OCI-M1 (cell line): ENCODE results near the gene SPRN.
"Not testable (repeated sequence)": the region's sequence is repeated elsewhere in the genome, so short reads cannot be mapped to it uniquely, and the experiment has no call there.

ENCODE experiments used
- DNase-seq: peaks from one replicate; lab custom pipeline; 2025; lab: John Stamatoyannopoulos, UW

SPRN gene

DNA sequence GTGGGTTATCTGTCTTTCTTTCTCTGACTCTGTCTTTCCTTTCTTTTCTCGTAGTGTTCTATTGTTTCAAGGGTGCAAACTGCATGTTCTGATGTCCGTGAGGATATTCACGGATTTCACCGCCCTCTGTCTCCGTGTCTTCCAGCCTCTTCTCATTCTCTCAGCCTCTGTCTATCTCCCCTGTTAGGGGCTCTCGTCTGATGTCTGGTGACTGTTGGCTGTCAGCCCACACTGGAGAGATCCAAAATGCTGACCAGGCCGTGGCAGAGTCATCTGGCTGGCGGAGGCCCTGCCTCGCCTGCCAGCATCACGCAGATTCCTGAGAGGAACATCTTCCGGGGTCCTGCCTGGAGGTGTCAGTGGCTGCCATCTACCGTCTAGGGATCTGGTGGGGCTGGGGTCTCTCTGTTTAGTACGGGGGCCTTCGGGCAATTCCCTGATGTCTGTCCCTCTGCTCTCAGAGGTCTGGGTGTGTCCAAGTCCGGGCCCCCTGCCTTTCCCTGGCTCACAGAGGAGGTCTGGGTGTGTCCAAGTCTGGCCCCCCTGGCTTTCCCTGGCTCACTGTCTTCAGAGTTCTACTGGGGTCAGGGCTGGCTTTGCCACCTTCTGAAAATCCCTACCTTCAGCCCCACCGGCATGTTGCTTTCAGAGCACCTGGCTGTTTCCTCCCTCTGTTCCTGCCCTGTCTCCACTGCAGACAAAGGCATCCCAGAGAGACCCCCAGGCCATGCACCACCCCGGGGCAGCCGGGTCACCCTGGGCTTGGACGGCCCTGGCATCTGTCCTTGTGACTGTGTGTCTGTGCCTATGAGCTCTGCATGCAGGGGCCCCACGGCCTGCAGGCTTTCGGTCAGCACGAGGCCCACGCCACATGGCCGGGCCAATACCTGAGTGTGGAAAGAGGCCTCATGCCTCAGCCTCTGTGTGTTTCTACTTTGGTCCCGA lies 15.4 kb upstream of the SPRN start:
- no peak for DNase-seq

DNA sequence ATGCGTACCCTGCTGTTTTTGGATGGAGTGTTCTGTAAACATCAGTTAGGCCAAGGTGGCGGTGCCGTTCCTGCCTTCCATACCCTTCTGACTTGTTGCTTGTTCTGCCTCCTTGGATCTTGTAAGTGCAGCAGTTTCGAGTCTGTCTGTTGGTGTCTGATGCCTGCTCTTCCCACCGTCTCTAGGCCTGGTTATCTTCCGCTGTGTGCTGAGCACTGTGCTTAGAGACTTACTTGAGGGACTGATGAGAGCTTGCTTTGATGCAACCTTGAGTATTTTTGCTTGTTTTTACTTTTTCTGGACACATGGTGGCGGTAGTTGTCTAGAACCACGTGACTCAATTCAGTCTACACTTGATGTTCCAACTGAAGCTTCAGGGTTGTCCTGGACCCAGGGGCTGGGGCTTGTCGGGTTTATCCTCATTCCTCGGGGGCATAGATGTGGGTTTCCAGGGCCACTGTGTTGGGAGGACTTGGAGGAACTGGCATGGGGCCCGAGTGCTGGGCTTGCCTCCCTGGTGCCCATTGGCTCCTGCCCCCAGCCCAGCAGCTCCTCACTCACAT lies 14.4 kb upstream of the SPRN start:
- DNase-seq, result peak; percentile 81

DNA sequence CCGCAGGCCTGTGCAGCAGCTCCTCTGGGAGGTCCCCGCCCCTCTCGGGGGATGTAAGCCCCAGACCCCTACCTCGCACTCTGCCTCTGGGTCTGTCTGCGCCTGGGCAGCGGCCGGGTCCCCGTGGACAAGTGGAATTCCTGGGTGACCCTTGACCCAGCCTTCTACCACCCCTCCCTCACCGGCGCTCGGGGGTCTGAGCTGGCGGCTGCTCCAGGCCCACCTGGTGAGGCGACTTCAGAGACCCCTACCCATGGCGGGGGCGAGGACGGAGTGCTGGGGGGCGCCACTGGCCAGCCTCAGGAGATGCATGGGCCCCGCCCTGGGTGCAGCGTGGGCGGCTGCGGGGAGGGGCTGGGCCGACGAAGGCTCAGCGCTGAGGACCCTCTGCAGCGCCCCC lies 8.4 kb upstream of the SPRN start:
- DNase-seq, result not testable (repeated sequence)

DNA sequence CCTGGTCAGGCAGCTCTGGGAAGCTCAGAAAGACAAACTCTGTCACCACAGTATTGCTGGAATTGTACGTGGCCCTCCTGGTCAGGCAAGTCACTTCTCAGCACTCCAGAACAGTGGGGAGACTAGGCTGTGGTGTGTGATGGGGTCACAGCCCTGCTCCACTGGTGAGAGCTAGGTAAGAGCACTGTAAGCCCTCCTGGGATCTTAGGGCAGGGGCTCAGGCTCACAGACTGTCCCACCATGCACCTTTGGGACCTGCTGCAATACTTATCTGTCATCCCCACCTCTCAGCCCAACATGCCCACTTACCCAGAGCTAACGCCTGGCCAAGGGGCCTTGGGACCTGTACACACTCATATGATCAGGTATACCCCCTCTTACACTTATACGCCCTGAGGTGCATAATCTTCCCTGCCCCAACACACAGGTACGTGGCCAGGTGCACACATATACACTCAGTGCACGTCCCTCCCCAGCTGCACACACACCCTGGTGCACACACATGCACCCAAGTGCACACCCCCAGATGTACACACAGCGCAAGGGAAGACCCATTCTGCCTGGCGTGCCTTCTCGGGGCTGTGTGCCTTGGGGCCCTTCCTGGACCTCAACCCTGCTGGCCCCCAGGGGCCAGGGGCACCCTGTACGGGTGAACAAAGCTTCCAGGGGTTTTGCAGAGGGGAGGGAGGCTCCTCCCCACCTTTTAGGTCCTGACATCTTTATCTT lies 7.6 kb upstream of the SPRN start:
- DNase-seq, result not testable (repeated sequence)

DNA sequence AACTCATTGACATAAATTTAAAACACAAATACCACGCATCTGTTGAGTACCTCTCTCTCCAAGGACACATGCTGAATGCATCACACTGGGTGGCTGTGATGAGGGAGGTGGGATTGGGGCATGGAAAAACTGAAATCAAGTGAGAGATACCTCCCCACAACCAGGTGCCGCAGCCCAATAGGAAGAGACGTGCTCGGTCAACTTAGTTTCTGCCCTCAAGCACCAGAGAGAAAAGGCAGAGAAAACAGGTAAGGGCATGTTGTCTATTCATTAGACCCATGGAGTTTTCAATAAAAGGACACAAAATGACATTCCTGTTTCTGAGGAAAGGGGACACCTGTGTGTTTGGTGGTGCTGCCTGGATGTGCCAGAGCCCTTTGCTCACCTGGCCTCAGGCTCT lies 5.1 kb upstream of the SPRN start:
- DNase-seq, result not testable (repeated sequence)

DNA sequence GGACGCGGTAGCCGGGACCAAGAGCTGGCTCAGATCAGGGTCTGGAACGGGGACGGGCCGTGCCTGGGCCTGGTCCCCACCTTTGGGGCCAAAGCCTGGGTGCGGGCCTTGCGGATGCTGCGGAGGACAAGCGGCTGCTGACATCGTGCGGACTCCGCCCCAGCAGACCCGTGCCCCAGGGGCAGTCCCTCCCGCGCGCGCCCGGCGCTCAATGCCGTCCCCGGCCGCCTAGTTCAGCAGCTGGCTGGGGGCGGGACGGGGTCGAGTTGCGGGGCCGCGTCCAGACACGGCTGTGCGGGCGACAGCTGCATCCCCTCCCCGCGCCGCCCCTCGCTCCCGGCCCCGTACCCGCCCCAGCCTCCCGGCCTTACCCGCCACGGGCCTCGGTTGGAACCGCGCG lies 323 bp downstream of the SPRN start:
- DNase-seq, result not testable (repeated sequence)

DNA sequence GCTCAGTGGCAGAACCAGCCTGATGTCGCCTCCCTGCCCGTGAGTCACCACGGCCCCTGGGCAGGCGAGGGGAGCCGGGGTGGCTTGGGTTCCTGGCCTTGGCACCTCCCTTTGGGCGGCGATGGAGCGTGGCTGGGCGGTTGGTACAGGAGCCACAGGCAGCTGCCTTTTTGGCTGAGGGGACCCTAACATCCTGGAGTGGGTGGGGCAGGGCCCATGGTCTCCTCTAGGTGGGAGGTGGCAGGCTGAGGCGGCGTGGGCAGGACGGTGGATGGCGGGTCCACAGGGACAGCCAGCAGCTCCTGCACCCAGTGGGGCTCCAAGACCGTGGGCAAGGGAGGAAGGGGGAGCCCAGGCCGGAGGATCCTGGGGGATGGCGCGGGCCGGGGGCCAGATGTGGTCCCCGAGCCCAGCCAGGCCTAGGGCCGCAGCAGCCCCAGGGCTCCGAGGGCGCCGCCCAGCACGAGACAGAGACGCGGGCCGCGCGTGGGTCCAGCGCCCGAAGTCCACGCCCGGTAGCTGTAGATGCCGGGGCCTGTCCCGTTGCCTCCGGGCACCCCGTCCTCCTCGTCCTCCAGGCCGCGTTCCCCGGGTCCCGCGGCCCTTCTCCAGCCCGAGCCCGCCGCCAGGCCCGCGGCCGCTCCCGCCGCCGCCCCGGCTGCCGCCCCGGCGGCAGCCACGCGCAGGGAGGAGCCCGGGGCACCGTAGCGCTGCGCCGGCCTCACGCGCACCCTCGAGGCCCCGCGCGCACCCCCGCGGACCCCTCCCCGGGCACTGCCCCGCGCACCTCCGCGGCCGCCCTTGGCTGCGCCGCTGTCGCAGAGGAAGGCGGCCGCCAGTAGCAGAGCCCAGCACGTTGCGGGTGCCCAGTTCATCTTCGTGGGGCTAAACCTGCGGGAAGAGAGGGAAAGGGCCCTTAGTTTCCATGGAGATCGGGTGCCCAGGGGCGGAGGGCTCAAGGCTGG lies 1.3 kb downstream of the SPRN start:
- DNase-seq, result no peak

DNA sequence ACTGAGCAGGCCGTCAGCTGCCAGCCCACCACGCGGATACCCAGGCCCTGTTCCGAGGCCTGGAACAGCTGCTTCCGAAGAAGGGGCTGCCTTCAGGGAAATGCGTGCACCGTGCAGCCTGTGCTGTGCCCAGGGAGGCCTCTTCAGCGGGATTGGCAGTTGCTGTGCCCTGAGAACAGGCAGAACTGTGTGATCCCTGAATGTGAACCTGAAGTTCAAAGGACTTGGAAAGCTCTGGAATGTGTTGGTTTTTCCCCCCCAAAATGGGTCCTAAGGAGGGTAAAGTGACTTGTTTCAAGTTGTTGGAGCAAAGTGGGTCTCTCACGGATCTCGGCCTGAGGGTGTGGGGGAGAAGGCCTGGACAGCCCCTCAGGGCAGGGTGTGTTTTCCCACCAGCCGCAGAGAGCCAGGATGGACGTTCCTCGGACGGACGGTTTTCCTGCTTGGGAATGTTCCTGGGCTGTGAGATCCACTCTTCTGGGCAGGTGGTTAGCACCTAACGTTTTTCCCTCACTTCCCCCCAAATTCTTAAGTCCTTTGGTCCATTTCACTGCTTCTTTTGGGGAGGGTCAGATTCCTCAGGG lies 2.1 kb downstream of the SPRN start:
- DNase-seq, result no peak

DNA sequence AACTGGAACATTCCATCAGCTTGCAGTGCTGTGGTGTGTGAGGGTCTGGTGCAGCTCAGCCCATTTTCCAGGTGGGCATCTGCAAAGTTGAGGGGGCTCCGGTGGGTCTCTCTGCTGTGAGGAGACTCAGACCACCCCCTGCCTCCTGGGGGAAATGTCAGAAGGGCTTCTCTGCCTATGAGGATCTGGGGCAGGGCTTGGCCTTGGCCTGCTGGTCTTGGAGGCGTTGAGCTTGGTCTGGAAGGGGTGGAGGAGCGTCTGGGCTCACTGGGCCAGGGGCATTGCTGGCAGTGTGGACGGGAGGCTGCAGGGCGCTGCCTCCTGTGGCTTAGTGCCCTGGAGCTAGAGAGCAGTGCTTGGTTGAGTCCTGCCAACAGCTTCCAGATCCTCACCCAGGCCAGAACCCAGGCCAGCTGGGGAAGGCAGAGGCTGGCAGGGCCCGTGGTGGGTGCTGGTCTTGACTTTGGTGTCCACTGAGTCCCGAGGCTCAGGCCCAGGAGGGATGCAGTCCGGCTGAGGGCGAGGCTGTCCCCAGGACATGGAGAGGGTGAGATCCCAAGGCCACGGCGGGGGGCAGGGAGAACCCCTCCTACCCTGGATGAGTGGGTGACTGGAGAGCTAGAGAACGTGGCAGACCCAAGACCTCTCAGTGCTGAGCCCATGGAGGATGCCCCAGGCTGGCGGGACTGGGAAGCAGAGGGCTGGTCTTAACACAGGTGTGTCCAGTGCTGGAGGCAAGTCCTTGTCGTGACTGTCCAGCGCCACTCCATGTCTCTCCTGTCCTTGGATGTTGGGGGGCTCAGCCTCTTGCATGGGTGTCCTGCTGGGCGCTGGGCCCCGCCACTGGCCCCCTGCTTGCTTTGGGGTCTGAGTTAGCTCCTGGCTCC lies 2.8 kb downstream of the SPRN start:
- DNase-seq, result no peak

DNA sequence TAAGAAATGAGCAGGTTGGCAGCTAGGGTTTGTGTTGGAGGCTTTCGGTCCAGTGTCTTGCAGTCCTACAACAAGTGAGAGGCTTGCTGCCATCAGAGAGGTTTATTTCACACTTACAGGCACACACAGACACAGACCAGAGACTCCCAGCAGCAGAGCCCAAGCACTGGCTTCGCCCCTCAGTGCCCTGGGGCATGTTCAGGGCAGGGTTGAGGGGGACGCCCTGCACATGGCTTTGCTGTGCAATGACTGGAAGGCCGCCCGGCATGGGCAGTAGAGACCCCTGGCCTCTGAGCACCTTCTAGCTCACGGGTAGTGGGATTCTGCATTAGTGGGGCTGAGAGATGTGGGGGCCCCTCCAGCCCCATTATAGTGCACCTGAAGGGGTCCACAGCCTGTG lies 3.8 kb downstream of the SPRN start:
- no peak for DNase-seq

DNA sequence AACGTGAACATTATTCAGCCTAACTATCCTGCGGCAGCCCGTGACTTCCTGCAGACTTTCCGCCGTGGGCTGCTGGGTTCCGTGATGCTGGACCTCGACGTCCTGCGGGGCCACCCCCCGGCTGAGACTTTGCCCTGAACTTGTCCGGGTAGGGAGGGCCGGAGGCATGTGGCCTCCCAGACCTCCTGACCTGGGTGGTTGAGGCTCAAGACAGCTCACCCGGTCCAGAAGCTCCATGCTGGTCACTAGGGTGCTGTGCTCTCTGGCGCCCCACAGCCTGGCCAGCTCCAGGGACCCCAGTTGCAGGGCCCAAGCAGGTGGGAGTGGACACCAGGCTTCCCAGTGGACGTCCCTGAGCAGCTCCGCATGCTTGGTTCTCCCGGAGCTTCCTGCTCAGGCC lies 4.4 kb downstream of the SPRN start:
- DNase-seq, result no peak

DNA sequence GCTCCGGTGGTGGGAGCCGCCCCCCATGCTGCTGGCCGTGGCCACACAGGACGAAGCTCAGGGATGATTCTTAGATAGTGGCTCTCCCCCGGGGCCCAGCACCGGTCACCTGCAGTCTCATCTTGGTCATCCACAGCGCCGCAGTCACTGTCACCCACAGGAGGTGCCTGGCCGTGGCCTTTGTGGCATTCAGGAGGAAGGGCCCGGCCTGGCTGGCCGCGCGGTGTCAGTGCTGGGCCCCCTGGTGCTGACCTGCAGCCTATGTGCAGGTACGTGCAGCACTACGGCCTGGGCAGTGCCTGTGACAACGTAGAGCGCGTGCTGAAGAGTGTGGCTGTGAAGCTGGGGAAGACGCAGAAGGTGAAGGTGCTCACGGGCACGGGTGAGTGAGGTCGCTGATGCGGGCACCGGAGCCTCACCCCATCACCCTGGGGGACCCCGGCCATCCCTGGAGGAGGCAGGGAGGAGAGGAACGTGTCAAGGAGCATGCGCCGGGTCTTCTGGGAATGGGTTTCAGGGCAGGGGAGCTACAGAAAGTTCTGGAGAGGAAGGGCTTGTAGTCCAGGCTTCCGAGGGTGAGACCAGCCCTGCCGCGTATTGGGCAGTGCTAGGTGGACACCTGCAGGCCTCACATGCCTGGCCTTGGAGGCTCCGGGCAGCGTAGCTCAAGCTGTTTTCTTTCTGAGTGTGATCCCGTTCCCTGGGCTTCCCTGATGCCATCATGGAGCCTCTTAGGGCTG lies 5.0 kb downstream of the SPRN start:
- DNase-seq, result no peak

DNA sequence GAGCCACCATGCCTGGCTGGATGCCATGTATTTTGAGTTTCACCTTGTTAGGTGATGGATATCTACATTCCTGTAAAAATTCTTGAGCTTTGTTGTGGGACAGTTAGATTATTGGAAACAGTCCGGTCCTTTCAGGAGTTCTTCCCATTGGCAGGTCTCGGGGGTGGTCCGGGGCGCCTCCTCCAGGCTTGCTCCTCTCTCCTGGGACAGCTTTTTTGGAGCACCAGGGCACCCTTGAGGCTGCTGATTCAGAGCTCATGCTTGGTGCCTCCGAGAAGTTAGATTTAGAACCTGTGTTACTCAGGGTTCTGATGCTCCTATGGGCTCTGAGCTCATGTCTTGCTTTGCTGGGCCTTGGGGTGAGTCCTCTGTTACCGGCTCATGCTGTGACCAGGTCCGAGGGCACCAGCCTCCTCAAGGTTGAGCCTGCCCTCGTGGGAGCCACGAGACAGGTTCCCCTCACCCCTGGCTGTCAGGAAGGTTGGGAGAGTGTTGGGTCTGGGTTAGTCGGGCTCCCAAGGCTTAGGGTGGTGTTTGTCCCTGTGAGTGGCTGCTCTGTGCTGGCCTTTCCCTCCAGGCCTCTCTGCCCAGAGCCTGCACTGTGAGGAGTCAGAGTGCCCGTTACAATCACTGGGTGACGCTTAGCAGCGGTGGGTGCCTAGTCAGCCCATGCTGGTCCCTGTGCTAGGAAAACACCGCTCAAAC lies 6.0 kb downstream of the SPRN start:
- no peak for DNase-seq

DNA sequence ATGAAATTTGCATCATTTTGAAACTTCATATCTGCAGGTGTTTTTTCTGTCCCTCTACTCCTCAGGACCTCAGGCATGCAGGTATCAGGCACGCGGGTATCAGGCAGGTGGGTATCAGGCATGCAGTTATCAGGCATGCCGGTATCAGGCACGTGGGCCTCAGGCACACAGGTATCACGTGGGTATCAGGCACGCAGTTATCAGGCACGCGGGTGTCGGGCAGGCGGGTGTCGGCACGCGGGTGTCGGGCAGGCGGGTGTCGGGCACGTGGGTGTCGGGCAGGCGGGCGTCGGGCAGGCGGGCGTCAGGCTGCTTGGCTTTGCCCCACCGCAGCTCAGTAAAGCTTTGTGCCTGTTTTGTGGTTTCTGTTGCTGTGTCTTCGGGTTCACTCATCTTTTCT lies 8.7 kb downstream of the SPRN start:
- no peak for DNase-seq

DNA sequence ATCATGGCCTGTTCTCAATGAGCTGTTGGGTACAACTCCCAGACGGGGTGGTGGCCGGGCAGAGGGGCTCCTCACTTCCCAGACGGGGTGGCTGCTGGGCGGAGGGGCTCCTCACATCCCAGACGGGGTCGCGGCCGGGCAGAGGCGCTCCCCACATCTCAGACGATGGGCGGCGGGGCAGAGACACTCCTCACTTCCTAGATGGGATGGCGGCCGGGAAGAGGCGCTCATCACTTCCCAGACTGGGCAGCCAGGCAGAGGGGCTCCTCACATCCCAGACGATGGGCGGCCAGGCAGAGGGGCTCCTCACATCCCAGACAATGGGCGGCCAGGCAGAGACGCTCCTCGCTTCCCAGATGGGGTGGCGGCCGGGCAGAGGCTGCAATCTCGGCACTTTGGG lies 10.0 kb downstream of the SPRN start:
- not testable (repeated sequence) for DNase-seq

DNA sequence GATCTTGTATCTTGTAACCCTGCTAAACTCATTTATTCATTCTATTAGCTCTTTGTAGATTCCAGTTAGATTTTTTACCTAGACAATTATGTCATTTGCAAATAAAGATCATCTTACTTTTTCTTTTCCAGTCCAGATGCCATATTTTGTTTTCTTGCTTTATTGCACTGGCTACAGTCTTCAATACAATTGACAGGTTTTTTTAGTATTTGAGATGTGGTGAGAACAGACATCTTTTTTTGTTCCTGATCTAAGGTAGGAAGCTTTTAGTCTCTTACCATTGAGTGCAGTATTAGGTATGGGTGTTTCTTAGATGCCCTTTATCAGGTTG lies 12.1 kb downstream of the SPRN start:
- no peak for DNase-seq

DNA sequence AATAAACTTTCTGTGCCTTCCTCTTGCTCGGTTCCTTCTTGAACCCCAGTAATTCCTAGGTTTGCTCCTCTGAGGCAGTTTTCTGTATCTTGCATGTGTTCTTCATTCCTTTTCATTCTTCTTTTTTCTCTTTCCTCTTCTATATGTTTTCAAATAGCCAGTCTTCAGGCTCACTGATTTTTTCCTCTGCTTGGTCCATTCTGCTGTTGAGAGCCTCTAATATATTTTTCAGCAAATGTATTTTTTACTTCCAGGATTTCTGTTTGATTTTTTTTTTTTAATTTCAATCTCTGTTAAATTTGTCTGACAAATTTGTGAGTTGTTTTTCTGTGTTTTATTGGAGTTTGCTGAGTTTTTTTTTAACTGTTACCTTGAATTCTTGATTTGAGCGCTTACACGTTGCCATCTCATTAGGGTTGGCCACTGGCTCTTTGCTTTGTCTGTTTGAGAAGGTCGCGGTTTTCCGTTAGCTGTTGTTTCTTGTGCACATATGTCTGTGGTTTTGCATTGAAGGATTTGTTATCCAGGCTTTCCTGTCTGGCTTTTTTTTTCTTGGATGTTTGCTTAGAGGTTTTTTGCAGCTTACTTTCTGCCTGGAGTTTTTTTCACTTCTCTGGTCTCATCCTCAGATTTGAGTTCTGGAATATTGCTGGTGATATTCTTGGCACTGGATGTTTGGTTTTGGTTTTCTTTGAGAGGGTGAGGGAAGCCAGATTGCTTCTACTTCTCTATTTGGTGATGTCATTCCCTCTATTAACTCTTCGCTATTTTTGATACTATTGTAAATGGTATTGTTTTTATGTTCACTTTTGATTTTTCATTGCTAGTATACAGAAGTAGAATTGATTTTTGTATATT lies 12.7 kb downstream of the SPRN start:
- DNase-seq, result no peak

DNA sequence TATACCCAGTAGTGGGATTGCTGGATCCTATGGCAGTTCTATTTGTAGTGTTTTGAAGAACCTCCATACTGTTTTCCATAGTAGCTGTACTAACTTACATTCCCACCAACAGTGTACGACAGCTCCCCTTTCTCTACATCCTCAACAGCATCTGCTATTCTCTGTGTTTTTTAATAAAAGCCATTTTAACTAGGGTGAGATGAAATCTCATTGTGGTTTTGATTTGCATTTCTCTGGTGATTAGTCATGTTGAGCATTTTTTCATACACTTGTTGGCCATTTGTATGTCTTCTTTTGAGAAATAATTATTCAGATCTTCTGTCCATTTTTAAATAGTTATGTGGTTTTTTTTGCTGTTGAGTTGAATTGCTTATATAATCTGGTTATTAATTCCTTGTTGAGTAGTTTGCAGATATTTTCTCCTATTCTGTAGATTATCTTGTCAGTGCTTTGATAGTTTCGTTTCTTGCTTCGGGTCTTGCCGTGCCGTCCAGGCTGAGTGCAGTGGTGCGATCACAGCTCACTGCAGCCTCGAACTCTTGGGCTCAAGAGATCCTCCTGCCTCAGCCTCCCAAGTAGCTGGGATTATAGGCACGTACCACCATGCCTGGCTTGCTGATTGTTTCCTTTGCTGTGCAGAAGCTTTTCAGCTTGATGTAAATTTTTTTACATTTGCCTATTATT lies 18.4 kb downstream of the SPRN start:
- no peak for DNase-seq
